ENCODE data around the gene ORMDL3. TPM values are rescaled to one million over a fixed set of nuclear protein-coding genes. Genes with fewer than 3 reads are reported as not detected.
"Not testable (repeated sequence)": the region's sequence is repeated elsewhere in the genome, so short reads cannot be mapped to it uniquely, and the experiment has no call there.

Gene ORMDL3
- total RNA-seq, 2 experiments from 2014 or later = 62.6 to 65.9 TPM

DNA sequence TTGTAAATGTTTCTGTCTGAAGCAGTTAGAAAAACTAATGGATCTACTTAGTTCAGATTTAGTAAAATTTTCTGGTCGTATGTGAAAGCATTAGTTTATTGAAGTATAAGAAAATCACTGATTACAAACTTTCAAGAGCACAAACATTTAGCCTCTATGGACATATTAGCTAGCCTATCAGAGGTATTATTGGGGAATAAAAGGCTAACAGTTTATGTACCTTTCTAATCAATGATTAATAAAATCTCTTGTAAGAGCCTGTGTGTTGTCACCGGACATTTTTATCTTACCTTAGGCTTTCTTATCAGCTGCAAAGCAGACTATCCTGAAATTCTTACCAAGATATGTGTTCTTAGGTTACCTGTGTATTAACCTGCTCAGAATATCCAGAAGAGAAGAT, 38.2 kb downstream of the ORMDL3 start:
- BruUV-seq (replicated peaks) = no TSS peak
- no peaks in the 10 kb centered on the region for H3K9me2 ChIP-seq (ENCODE audit: insufficient read depth, low read length)
- H3K36me3 ChIP-seq (ENCODE audit: insufficient read depth, low read length) = no peaks in the 10 kb centered on the region
- ChIA-PET POLR2A (interaction anchor here (0.6 kb wide), 1 partner anchor 330 kb away, joined by 3 read pairs; the partner anchor contains the start of gene WIPF2), CTCF (ENCODE audit: unreplicated experiment) (no interaction called here)
- no peak for DNase-seq (ENCODE audit: low spot score)
- H3K4me2 ChIP-seq (ENCODE audit: low read length) = no peak overlapping the region
- no peak overlapping the region for H2AFZ ChIP-seq (ENCODE audit: low read length)
- H3K9me3 ChIP-seq (ENCODE audit: low read length) = no peaks in the 10 kb centered on the region
- H3K4me3 ChIP-seq (ENCODE audit: low read depth, low read length, poor library complexity, severe bottlenecking) = no peak overlapping the region
- no peaks in the 10 kb centered on the region for H3K79me2 ChIP-seq (ENCODE audit: insufficient read depth, low read depth, low read length)
- TF ChIP-seq, protein P1, sequence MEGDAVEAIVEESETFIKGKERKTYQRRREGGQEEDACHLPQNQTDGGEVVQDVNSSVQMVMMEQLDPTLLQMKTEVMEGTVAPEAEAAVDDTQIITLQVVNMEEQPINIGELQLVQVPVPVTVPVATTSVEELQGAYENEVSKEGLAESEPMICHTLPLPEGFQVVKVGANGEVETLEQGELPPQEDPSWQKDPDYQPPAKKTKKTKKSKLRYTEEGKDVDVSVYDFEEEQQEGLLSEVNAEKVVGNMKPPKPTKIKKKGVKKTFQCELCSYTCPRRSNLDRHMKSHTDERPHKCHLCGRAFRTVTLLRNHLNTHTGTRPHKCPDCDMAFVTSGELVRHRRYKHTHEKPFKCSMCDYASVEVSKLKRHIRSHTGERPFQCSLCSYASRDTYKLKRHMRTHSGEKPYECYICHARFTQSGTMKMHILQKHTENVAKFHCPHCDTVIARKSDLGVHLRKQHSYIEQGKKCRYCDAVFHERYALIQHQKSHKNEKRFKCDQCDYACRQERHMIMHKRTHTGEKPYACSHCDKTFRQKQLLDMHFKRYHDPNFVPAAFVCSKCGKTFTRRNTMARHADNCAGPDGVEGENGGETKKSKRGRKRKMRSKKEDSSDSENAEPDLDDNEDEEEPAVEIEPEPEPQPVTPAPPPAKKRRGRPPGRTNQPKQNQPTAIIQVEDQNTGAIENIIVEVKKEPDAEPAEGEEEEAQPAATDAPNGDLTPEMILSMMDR (conservative IDR thresholded peaks at IDR 0.05; ENCODE audit: low read length) = no peak
- no peak for TF ChIP-seq EZH2phosphoT487 (IDR thresholded peaks at IDR 0.05; ENCODE audit: borderline replicate concordance, low read depth, low read length)
- intact Hi-C loops (cut with micrococcal nuclease; ENCODE audit: unreplicated experiment) = no loop called here
- H4K20me1 ChIP-seq (ENCODE audit: insufficient read depth, low read length) = no peaks in the 10 kb centered on the region
- H3K27ac ChIP-seq (ENCODE audit: low read depth, low read length, poor library complexity, severe bottlenecking) = no peak overlapping the region
- H3K4me1 ChIP-seq (ENCODE audit: insufficient read depth, low read length, poor library complexity, severe bottlenecking) = peaks cover 9% of the 10 kb centered on the region

DNA sequence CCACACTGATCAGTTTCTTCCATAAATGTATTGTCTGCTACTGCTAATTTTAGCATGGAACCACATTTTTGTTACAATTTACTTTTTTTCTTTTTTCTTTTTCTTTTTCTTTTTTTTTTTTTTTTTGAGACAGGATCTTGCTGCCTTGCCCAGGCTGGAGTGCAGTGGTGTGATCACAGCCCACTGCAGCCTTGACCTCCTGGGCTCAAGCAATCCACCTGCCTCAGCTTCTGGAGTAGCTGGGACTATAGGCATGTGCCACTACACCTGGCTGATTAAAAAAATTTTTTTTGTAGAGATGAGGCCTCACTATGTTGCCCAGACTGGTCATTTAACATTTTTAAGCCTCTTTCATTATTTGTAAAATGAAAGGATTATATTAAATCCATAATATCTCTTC, 40.3 kb downstream of the ORMDL3 start:
- H3K4me3 ChIP-seq (ENCODE audit: low read depth, low read length, poor library complexity, severe bottlenecking) = no peak overlapping the region
- H3K9me2 ChIP-seq (ENCODE audit: insufficient read depth, low read length) = no peaks in the 10 kb centered on the region
- POLR2A ChIA-PET = no interaction called here
- intact Hi-C loops (cut with micrococcal nuclease; ENCODE audit: unreplicated experiment) = no loop called here
- BruUV-seq (replicated peaks) = no TSS peak
- H4K20me1 ChIP-seq (ENCODE audit: insufficient read depth, low read length) = no peaks in the 10 kb centered on the region
- CTCF ChIA-PET (ENCODE audit: unreplicated experiment) = interaction anchor here (0.6 kb wide), 1 partner anchor 177 kb away, joined by 4 read pairs; no protein-coding TSS in a partner anchor
- no peaks in the 10 kb centered on the region for H3K4me1 ChIP-seq (ENCODE audit: insufficient read depth, low read length, poor library complexity, severe bottlenecking)
- H3K9me3 ChIP-seq (ENCODE audit: low read length) = no peaks in the 10 kb centered on the region
- TF ChIP-seq EZH2phosphoT487 (IDR thresholded peaks at IDR 0.05; ENCODE audit: borderline replicate concordance, low read depth, low read length) = no peak
- TF ChIP-seq, protein P1 (conservative IDR thresholded peaks at IDR 0.05; ENCODE audit: low read length) = no peak
- no peak for DNase-seq (ENCODE audit: low spot score)
- H2AFZ ChIP-seq (ENCODE audit: low read length) = no peak overlapping the region
- H3K79me2 ChIP-seq (ENCODE audit: insufficient read depth, low read depth, low read length) = no peaks in the 10 kb centered on the region
- H3K36me3 ChIP-seq (ENCODE audit: insufficient read depth, low read length) = no peaks in the 10 kb centered on the region
- H3K27ac ChIP-seq (ENCODE audit: low read depth, low read length, poor library complexity, severe bottlenecking) = no peak overlapping the region
- H3K4me2 ChIP-seq (ENCODE audit: low read length) = no peak overlapping the region

DNA sequence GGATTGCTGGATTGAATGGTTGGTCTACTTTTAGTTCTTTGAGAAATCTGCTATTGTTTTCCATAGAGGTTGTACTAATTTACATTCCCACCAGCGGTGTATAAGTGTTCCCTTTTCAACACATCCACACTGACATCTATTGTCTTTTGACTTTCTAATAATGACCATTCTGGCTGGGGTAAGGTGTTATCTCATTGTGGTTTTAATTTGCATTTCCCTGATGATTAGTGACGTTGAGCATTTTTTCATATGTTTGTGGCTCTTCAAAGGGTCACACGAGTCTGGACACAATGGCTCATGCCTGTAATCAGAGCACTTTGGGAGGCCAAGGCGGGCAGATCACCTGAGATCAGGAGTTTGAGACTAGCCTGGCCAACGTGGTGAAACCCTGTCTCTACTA, 41.3 kb downstream of the ORMDL3 start:
- H3K79me2 ChIP-seq (ENCODE audit: insufficient read depth, low read depth, low read length); H3K4me3 ChIP-seq (ENCODE audit: low read depth, low read length, poor library complexity, severe bottlenecking); H4K20me1 ChIP-seq (ENCODE audit: insufficient read depth, low read length); H3K4me2 ChIP-seq (ENCODE audit: low read length); CTCF ChIA-PET (ENCODE audit: unreplicated experiment); BruUV-seq (replicated peaks); POLR2A ChIA-PET; H3K9me3 ChIP-seq (ENCODE audit: low read length); H3K4me1 ChIP-seq (ENCODE audit: insufficient read depth, low read length, poor library complexity, severe bottlenecking); H3K27ac ChIP-seq (ENCODE audit: low read depth, low read length, poor library complexity, severe bottlenecking); DNase-seq (ENCODE audit: low spot score); H2AFZ ChIP-seq (ENCODE audit: low read length); H3K9me2 ChIP-seq (ENCODE audit: insufficient read depth, low read length); intact Hi-C loops (cut with micrococcal nuclease; ENCODE audit: unreplicated experiment); H3K36me3 ChIP-seq (ENCODE audit: insufficient read depth, low read length): not testable (repeated sequence)
